ENCODE results near the gene GXYLT2.

GXYLT2 gene, protein sequence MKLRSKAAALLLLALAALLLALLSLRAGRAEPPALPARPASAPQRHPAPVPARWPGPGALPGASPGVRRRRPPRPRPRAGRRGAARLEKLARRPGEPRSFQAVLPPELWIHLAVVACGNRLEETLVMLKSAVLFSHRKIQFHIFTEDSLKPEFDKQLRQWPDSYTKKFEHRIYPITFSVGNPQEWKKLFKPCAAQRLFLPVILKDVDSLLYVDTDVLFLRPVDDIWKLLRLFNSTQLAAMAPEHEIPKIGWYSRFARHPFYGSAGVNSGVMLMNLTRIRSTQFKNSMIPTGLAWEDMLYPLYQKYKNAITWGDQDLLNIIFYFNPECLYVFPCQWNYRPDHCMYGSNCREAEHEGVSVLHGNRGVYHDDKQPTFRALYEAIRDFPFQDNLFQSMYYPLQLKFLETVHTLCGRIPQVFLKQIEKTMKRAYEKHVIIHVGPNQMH

GRCh38 chr3:72887705-72888545, at the start of gene GXYLT2:
TSS of gene GXYLT2 (plus strand) at chr3:72888046. CDS start at chr3:72888234, 188 bp downstream.
- peak; percentile 75 for DNase-seq (ENCODE audit: low spot score)

DNA sequence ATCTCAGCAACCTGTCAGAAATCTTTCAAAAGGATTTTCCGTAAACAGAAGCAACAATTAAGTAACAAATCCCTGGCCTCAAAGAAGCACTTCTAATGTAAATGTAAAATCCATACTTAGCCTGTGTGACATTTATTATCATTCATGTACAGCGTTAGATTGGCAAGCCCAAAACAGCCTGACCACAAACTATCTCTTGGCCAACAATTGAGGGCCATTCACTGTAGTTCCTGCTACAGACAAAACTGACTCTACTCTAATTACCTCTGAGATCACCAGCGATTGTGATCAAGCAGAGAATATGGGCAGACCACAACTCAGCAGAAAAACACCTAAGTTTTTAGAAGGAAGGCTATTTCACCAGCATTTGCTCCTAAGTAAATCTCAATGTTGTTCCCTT, 48.8 kb upstream of the GXYLT2 start:
- no peak for DNase-seq (ENCODE audit: low spot score)

DNA sequence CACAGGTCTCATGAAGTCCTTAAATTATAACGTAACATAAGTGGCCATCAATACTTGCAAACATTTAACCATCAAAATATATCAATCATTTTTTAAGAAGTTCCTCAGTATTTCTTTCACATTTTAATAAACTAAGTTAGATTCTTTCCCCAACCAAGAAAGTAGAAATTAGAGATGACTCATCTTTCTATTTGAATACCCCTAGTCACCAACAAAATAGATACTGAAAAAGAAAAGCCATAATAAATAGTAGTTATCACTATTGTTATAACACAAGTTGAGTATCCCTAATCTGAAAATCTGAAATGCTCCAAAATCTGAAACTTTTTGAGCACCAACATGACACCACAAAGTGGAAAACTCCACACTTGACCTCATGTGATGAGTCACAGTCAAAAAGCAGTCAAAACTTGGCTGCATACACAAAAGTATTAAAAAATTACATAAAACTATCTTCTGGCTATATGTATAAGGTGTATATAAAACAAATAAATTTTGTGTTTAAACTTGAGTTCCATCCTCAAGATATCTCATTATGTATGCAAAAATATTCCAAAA, 43.3 kb upstream of the GXYLT2 start:
- no peak for DNase-seq (ENCODE audit: low spot score)

GRCh38 chr3:72846166-72846565, 41.7 kb upstream of the GXYLT2 start:
- no peak for DNase-seq (ENCODE audit: low spot score)

DNA sequence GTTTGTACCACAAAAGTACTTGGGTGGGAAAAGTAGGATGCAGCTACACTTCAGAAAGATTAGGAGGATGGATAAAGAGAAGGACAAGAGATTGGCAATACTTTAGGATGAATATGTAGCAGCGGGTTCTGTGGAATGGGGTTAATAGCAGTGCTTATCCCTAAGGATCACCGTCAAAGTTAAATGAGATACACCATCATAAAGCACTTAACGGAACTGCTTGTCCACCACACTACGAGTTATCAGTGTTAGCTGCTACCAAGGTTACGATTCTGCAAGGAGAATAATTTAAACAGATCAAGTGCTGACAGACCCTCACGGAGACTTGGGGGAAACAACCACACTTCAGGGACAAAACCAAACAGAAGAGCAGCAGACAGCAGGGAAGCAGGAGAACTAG, 40.6 kb upstream of the GXYLT2 start:
- no peak for DNase-seq (ENCODE audit: low spot score)

DNA sequence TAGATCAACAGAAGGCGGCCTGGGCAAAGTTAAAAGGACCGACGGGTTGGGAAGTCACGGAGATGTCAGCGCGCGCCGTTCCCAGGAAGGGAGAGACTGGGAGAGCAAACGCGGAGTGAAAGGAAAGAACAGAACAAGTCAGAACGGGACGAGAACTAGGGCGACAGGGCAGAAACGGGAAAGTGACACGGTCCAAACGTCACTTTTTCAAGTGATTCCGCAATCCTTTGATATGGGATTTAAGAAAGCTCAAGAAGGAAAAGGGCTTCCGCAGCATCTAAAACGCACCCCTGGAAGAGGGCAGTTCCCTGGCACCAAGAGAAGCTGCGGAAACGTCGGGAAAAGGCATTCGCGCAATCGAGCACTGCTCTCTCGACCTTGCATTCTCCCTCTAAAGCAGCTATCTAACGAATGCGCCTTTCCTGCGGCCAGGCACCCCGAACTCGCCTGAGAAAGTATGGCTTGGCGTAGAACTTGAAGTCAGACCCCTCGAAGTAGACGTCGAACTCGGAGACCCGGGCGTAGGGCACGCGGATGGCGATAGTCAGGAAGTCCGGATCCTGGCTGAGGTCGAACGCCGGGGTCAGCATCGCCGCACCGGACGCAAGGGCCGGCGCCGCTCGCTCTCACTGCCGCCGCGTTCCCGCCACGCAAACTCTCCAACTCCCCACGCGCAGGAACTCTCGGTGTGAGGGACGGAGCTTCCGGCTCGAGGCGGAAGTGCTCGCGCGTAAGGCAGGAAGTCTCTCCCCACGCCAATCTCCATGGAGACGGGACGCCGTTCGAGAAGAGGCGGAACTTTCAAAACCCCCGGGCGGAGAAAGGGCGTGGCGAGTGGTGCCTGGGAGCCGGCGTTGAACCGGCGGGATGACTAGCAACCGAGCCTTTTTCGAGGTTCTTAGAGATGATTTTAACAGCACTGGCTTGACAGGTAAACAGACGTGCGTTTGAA, 39.8 kb upstream of the GXYLT2 start, which contains the start of gene SHQ1:
SHQ1 (minus strand) TSS at position 695 of the 952 bp plus-strand sequence; CDS start at position 590, 105 bp downstream.
- peak; percentile 96 for DNase-seq (ENCODE audit: low spot score)

DNA sequence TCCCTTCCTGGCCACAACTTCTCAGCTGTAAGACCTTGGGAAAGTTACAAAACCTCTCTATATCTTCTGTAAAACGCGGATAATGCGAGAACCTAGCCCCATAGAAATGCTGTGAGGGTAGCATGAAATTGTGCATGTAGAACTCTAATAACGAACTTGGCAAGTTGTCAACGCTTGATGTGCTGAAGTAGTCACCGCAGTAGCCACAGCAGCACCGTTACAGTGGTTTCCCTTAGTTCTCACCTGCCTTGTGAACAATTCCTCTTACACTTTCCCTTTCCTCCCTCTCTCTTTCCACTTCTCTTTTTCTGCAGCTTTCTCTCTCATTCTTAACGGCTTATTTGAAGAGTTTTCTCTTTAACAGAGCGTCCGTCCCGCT, 39.2 kb upstream of the GXYLT2 start:
- DNase-seq (ENCODE audit: low spot score): no peak

DNA sequence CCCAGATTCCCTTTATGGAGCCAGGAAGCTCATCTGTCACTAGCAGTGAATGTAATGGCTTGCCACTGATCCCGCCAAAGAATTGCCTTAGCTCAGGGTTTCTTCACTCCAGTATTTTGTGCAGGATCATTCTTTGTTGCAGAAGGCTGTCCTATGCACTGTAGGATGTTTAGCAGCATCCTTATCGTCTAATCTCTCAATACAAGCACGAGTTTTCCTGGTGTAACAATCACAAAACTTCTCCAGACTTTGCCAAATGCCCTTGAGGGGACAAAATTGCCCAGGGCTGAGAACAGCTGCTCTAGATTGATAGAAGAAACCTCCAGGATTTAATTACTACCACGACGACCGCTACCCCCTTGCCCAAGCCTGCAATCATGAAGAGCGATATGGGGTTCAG, 32.8 kb upstream of the GXYLT2 start:
- DNase-seq (ENCODE audit: low spot score): no peak

DNA sequence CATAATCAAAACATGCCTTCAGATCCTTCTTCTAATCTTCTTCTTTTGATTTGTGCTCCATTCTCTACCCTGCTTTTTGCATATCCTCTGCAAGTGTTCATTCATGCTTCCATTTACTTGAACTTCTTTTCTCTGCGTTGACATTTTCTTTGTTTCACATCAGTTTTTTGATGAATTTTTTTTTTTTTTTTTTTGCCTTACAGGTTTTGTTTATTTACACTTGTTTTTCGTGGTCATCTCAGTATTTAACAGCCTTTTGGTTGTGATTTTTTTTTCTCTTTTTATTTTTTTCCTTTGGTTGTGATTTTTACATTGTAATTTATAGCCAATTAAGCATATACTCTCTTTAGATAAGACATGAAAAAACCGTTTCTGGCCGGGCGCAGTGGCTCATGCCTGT, 27.8 kb upstream of the GXYLT2 start:
- DNase-seq (ENCODE audit: low spot score): no peak

DNA sequence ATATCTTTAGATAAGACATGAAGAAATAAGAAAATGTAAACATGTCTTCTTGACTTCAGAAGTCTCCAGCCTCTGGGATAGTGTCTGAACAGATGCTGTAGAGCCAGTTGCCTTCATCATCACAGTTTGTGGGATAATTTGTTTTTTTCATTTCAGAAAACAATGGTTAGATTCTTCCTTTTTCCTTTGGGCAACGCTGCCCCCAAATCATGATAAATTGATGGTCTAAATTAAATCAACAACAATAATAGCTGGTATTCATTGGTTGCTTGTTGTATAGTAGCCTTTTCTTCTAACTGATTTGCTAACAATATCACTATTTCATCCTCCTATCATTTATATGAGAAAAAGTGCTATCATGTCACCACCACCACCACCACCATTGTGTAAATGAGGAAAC, 27.0 kb upstream of the GXYLT2 start:
- DNase-seq (ENCODE audit: low spot score): no peak

DNA sequence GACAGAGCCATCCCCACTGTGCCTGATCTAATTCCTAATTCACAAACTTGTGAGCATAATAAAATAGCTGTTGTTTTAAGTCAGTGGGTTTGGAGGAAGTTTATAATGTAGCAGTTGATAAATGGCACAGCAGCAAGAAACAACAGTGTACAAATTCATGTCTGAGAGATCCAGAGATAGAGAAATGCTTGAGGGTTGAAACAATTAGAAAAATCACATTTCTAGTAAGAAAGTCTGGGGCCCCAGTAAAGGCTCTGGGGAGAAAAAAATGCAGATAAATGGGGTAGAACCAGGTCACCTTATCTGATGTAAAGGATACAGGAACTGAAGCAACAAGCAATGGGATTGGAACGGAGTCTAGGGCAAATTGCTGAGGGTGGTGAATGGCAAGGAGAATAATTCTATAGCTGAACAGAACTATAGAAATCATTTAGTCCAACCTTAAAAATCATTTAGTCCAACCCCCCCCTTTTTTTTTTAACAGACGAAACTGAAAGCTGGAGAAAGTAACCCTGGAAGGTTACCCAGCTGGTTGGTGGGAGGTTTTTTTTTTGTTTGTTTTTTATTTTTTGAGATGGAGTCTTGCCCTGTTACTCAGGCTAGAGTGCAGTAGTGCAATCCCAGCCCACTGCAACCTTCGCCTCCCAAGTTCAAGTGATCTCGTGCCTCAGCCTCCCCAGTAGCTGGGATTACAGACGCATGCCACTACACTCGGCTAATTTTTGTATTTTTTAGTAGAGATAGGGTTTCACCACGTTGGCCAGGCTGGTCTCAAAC, 25.3 kb upstream of the GXYLT2 start:
- DNase-seq (ENCODE audit: low spot score): no peak

DNA sequence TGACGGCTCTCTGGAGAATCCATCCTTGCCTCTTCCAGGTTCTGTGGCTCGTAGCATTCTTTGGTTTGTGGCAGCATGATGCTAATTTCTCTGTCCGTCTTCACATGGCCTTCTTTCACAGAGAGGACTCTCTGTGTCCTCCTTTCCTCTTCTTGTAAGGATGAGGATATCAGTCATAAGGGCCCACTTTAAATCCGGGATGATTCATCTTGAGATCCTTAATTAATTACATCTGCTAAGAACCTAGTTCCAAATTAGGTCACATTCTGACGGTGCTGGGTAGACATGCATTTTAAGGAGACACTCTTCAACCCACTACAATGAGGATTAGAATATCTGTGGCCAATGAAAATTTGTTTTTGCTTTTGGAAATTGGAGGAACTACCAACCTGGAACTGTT, 15.7 kb upstream of the GXYLT2 start:
- DNase-seq (ENCODE audit: low spot score): peak; percentile 73

- DNase-seq (ENCODE audit: low spot score): no peak
These were observed 522 bp upstream of the GXYLT2 start for GRCh38 chr3:72887343-72887704.

GRCh38 chr3:72888546-72889309, 882 bp downstream of the GXYLT2 start:
- no peak for DNase-seq (ENCODE audit: low spot score)

DNA sequence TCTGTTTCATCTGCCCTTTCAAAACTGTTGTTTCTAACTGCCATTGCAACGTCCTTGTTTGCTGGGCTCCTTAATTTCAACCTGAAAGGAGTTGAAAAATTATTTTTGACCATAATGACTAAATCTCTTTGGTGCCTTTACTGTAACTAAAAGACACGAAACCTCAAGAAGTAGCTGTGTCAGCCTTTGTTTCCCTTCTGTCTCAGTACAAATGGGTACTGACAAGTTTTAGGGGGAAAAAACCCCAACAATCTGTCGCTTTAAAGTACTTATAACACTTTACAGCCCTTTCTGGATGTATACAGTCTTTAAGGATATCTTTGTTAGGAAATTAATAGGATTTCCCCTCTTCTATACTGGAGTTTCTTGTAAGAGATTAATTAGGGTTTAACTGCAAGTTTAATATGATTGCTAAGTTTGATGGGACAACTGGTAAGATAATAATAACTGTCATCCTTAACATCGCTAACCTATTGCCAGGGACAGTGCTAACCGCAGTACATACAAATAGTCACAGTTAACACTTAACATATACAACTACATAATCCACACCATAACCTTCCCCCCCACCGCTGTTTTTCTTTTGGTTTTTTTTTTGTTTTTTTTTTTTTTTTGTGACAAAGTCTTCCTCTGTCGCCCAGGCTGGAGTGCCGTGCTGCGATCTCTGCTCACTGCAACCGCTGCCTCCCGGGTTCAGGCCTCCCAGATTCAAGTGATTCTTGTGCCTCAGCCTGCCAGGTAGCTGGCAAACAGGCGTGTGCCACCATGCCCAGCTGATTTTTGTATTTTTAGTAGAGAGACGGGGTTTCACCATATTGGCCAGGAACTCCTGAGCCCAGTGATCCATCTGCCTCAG, 1.7 kb downstream of the GXYLT2 start:
- no peak for DNase-seq (ENCODE audit: low spot score)

DNA sequence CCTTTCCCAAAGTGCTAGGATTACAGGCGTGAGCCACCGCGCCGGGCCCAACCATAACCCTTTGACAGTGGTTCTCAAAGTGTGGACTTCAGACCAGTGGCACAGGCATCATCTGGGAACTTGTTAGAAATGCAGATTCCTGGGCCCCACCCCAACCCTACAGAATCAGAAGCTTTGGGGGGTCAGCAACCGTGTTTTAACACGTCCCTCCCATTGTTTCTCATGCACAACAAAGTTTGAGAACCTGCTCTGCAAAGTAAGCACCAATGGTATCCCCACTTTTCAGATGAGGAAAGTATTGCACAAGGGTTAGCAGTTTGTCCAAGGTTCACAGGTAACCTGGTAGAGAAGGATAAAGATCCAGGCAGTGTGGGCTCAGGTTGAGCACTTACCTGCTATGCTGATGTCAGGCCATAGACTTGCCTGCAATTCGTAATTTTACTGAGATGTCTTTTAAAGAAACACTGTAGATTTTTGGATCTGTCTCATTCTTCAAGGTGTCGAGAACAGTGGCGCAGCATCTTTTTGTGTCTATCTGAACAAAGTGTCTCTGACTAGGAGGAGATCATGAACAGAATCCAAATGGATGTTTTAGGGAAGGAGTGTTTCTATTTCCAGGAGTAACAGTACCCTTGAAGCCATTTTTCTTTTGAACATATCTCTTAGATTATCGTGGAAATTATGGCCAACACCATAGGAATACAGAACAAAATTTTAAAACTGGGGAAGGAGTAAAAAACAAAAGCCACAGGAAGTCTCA, 2.5 kb downstream of the GXYLT2 start:
- no peak for DNase-seq (ENCODE audit: low spot score)

- peak; percentile 84 for DNase-seq (ENCODE audit: low spot score)
These were observed 3.4 kb downstream of the GXYLT2 start for GRCh38 chr3:72891053-72891855.

Measured in GM03348 (cell line).